SJSA1 (cell line): Measurements from ENCODE around the gene OR2L13. TPM values are rescaled to one million over a fixed set of nuclear protein-coding genes. Genes with fewer than 3 reads are reported as not detected.
"Not testable (repeated sequence)": the region's sequence is repeated elsewhere in the genome, so short reads cannot be mapped to it uniquely, and the experiment has no call there.

Experiments
- DNase-seq, 2 experiments: peaks; one replicate each; pipeline ENCODE4 v3.0.0-alpha.2; 2015 to 2020; ENCODE audit warnings: low spot score in 2 of 2, low read depth in 1 of 2
- H3K27ac ChIP-seq: fragments of 250-450 bp; sonication (Bioruptor Pico); 2 replicates; pipeline ENCODE4 v1.5.1; 2020; ENCODE audit warnings: mild to moderate bottlenecking, moderate library complexity
- H3K27me3 ChIP-seq: fragments of 250-450 bp; sonication (Bioruptor Pico); replicated peaks from 2 replicates; pipeline ENCODE4 v1.5.1; 2020; ENCODE audit warnings: mild to moderate bottlenecking, moderate library complexity
- H3K36me3 ChIP-seq: fragments of 250-450 bp; sonication (Bioruptor Pico); 2 replicates; pipeline ENCODE4 v1.5.1; 2020; ENCODE audit warnings: mild to moderate bottlenecking
- H3K4me1 ChIP-seq: fragments of 250-450 bp; sonication (Bioruptor Pico); replicated peaks from 2 replicates; pipeline ENCODE4 v1.6.1; 2021; ENCODE audit warnings: mild to moderate bottlenecking
- H3K4me3 ChIP-seq: fragments of 250-450 bp; sonication (Bioruptor Pico); 2 replicates; pipeline ENCODE4 v1.5.1; 2020; ENCODE audit warnings: mild to moderate bottlenecking
- H3K9me3 ChIP-seq: fragments of 250-450 bp; sonication (Bioruptor Pico); replicated peaks from 2 replicates; pipeline ENCODE4 v1.5.1; 2020; ENCODE audit warnings: mild to moderate bottlenecking
- total RNA-seq: library from RNA; depleted of rRNA; stranded (reverse); fragments of >200 nt; shearing (Covaris generic); gene quantifications from 2 replicates; pipeline ENCODE4 v1.2.3, GENCODE V29; 2014; rRNA removed

OR2L13 gene, protein sequence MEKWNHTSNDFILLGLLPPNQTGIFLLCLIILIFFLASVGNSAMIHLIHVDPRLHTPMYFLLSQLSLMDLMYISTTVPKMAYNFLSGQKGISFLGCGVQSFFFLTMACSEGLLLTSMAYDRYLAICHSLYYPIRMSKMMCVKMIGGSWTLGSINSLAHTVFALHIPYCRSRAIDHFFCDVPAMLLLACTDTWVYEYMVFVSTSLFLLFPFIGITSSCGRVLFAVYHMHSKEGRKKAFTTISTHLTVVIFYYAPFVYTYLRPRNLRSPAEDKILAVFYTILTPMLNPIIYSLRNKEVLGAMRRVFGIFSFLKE
- not detected in 2 replicates for total RNA-seq

DNA sequence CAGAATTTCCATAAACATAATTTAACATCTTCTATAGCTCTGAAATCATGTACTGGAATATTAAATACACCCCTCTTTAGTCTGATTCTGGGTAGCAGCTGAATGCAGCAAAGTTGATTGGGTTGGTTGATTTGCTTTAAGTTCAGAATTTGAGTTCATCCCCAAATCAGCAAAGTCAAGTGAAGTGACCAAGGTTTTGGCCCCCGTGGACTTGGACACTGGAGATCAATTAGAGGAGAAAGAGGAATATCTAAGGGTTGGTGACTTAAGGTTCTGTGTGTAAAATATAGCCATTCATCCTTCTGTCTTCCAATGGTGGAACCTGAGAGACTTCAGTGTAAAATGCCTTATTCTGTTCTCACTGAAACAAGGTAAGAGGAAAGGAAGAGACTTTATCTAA is at the start of gene OR2L13:
Gene OR2L13, plus strand, starts transcription at position 301 of the 400 bp plus-strand sequence. CDS start 4,192 bp downstream, outside the sequence.
- Histone ChIP-seq H3K27me3 (no peaks in the 10 kb centered on the region), H3K36me3 (no peaks in the 10 kb centered on the region), H3K4me3 (no peak within 1 kb of the TSS), H3K27ac (no peak within 1 kb of the TSS), H3K9me3 (no peaks in the 10 kb centered on the region), H3K4me1 (no peaks in the 10 kb centered on the region)
- DNase-seq, result no peak

DNA sequence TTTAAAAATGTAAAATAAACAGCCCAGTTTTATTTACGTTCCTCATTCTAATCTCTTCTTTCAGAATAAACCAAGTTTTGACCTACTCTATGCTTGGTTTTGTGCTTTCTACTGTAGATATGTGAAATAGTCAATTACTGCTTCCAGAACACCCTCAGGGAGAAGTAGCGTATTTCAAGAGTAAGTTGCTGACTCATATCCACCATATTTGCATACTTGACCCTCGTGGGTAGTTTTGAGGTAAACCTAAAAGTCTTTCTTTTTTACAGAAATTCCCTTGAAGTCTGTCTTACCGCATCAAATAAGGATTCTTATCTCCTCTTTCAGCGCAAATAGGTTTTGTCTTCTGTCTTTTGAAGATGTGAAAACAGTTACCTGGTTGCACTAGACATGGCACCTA is 49.8 kb upstream of the OR2L13 start:
- Histone ChIP-seq H3K4me3 (no peak overlapping the region), H3K36me3 (no peaks in the 10 kb centered on the region), H3K27me3 (no peaks in the 10 kb centered on the region), H3K9me3 (peaks cover 5% of the 10 kb centered on the region), H3K4me1 (no peaks in the 10 kb centered on the region), H3K27ac (no peak overlapping the region)
- DNase-seq, result no peak

DNA sequence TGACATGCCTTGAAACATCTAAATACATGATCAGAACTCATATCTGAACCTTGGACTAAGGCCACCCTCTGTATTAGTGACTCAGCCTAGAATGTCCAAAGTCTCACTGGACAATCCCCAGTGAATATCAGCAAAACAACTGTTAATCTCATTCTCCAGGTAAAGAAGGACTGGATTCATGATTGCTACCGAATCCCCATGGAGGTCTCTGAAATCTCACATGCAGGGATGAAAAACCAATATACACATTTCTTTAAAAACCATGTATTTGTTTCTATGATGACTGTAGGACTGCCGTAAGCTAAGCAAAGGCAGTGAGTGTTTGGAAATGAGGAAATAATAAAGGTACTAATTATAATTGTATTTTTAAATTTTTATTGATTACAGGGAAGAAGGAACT is 48.4 kb upstream of the OR2L13 start, which contains the start of gene OR2L3:
Gene OR2L3, plus strand, starts transcription at position 301 of the 400 bp plus-strand sequence. CDS start 13,846 bp downstream, outside the sequence.
- Histone ChIP-seq H3K4me3 (no peak within 1 kb of the TSS), H3K36me3 (no peaks in the 10 kb centered on the region), H3K4me1 (no peaks in the 10 kb centered on the region), H3K27me3 (no peaks in the 10 kb centered on the region), H3K27ac (no peak within 1 kb of the TSS), H3K9me3 (peaks cover 5% of the 10 kb centered on the region)
- no peak for DNase-seq

DNA sequence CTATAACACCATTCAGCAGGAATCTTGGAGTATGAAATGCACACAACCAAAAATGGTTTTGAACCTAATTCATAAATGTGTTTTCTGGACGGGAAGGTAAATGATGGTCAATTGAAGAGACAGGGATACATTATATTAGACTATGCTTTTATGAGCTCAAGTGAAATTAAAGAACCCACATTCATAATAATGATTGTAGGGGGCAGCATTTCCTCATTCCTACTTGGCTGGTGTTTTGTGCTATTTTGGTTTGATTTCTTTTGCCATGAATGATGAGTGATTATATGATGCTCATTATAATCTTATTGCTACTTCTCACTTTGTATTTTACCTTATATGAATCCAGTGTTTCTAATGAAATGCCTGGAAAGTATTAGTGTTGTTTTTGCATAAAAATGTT is 48.0 kb upstream of the OR2L13 start:
- Histone ChIP-seq H3K4me1 (no peaks in the 10 kb centered on the region), H3K27ac (no peak overlapping the region), H3K36me3 (no peaks in the 10 kb centered on the region), H3K9me3 (peaks cover 5% of the 10 kb centered on the region), H3K4me3 (no peak overlapping the region), H3K27me3 (no peaks in the 10 kb centered on the region)
- no peak for DNase-seq

DNA sequence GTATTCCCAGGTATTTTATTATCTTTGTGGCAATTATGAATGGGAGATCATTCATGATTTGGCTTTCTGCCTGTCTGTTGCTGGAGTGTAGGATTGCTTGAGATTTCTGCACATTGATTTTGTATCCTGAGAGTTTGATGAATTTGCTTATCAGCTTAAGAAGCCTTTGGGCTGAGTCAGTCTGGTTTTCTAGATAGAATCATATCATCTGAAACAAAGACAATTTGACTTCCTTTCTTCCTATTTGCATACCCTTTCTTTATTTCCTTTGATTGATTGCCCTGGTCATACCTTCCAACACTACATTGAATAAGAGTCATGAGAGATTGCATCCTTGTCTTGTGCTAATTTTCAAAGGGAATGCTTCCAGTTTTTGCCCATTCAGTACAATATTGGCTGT is 40.3 kb upstream of the OR2L13 start:
- Histone ChIP-seq H3K36me3 (no peaks in the 10 kb centered on the region), H3K27me3 (no peaks in the 10 kb centered on the region), H3K27ac (no peak overlapping the region), H3K4me1 (no peaks in the 10 kb centered on the region), H3K9me3 (no peaks in the 10 kb centered on the region; the same call in 1 of the 2 replicates), H3K4me3 (no peak overlapping the region)
- DNase-seq, result no peak

DNA sequence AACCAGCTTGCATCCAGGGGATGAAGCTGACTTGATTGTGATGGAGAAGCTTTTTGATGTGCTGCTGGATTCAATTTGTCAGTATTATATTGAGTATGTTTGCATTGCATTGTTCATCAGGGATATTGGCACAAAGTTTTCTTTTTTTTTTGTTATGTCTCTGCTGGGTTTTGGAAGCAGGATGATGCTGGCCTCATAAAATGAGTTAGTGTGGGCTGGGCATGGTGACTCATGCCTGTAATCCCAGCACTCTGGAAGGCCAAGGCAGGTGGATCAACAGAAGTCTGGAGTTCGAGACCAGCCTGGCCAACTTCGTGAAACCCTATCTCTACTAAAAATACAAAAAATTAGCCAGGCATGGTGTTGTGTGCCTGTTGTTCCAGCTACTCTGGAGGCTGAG is 39.7 kb upstream of the OR2L13 start:
- Histone ChIP-seq H3K27me3 (no peaks in the 10 kb centered on the region), H3K4me1 (no peaks in the 10 kb centered on the region), H3K4me3 (no peak overlapping the region), H3K27ac (no peak overlapping the region), H3K9me3 (no peaks in the 10 kb centered on the region; the same call in 1 of the 2 replicates), H3K36me3 (no peaks in the 10 kb centered on the region)
- no peak for DNase-seq

DNA sequence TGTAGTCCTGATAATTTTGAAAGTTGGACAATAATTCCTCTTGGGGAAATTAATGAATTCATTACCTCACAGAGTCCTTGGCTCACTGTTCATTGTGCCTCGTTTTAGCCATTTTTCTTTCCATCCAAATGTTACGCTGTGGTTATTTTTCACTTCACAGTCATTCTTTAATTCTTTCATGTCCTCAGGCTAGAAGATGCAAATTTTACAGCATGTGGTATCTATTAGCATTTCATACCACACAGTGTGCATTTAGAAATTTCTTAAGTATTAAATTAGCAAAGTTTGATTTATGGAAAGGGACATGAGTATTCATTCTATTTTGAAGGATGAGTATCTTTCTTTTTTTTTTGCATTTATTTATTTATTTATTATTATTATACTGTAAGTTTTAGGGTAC is 29.9 kb upstream of the OR2L13 start:
- no peak overlapping the region for H3K4me3 ChIP-seq
- H3K27ac ChIP-seq, result no peak overlapping the region
- DNase-seq, result no peak
- no peaks in the 10 kb centered on the region for H3K4me1 ChIP-seq
- H3K36me3 ChIP-seq, result no peaks in the 10 kb centered on the region
- H3K9me3 ChIP-seq, result 0 out of 2 replicates have a peak, but pooled peaks cover 4% of the 10 kb centered on the region
- H3K27me3 ChIP-seq, result no peaks in the 10 kb centered on the region

DNA sequence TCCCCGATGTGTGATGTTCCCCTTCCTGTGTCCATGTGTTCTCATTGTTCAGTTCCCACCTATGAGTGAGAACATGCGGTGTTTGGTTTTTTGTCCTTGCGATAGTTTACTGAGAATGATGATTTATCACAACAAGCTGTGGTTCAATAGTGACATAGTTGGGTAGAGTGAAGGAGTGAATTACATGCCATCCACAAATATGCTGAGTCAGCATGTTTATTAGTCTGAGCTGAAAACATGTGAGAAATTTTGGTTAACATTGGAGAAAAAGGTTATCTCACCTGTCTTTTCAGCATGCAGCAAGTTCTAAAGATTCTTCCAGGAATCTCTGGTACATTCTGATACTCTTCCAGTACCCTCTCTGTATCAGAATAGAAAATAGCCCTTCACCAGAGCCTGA is 29.4 kb upstream of the OR2L13 start:
- H3K27ac ChIP-seq, result no peak overlapping the region
- H3K4me3 ChIP-seq, result no peak overlapping the region

DNA sequence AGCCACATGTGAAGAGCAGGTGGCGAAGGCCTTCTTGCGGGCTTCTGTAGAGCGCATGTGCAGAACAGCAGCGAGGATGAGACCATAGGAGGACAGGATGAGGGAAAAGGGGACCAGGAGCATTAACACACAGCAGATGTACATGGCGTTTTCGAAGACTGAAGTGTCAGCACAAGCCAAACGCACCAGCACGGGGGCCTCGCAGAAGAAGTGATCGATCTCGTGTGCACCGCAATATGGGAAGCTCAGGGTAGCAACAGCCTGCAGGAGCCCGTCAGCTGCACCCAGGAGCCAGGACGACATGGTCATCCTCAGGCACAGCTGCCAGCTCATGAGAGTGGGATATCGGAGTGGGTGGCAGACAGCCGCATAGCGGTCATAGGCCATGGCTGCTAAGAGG is 11.1 kb upstream of the OR2L13 start:
- H3K4me1 ChIP-seq, DNase-seq, H3K27me3 ChIP-seq, H3K9me3 ChIP-seq, H3K4me3 ChIP-seq, H3K27ac ChIP-seq, H3K36me3 ChIP-seq: not testable (repeated sequence)

More for the DNA sequence above, 29.4 kb upstream of the OR2L13 start:
- Histone ChIP-seq H3K4me1 (no peaks in the 10 kb centered on the region), H3K36me3 (no peaks in the 10 kb centered on the region), H3K9me3 (0 out of 2 replicates have a peak, but pooled peaks cover 4% of the 10 kb centered on the region), H3K27me3 (no peaks in the 10 kb centered on the region)
- DNase-seq, result no peak

DNA sequence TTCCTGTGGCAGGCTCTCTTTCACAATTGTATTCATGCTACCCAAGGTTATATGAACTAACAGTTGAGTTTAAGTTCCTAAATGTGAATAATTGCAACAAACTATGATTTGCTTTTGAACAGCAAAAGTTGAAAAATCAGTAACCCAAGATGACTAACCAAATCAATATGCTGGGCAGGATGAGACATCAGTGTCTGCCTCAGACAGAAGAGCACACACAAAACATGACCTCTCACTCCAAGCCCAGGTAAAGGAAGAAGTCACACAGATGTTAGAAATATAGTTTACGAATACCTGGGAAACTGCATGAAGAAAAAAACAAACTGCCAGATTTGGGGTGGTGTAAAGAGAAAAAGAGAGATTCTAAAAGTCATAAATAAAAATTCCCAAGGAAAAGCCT is 3.5 kb downstream of the OR2L13 start:
- H3K4me3 ChIP-seq, result no peak overlapping the region
- H3K4me1 ChIP-seq, result no peaks in the 10 kb centered on the region
- H3K27ac ChIP-seq, result no peak overlapping the region
- no peak for DNase-seq
- no peaks in the 10 kb centered on the region for H3K27me3 ChIP-seq
- no peaks in the 10 kb centered on the region for H3K9me3 ChIP-seq
- H3K36me3 ChIP-seq, result no peaks in the 10 kb centered on the region

DNA sequence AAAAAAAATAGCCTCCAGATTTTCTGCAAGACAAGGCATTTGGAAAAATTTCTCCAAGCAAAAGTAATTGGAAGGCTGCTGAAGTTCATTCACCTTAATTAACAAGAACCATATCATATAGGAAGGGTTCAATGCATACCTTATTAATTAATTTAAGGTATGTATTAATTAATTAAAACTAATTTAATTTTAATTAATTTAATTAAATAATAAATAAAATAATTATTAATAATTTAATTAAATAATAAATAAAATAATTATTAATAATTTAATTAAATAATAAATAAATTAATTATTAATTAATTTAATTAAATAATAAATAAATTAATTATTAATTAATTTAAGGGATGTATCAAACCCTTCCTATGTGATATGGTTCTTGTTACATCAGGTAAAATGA is 7.9 kb downstream of the OR2L13 start:
- no peak overlapping the region for H3K27ac ChIP-seq
- no peak overlapping the region for H3K4me3 ChIP-seq
- no peaks in the 10 kb centered on the region for H3K4me1 ChIP-seq
- no peak for DNase-seq
- H3K27me3 ChIP-seq, result no peaks in the 10 kb centered on the region
- H3K36me3 ChIP-seq, result no peaks in the 10 kb centered on the region
- no peaks in the 10 kb centered on the region; the same call in 1 of the 2 replicates for H3K9me3 ChIP-seq

DNA sequence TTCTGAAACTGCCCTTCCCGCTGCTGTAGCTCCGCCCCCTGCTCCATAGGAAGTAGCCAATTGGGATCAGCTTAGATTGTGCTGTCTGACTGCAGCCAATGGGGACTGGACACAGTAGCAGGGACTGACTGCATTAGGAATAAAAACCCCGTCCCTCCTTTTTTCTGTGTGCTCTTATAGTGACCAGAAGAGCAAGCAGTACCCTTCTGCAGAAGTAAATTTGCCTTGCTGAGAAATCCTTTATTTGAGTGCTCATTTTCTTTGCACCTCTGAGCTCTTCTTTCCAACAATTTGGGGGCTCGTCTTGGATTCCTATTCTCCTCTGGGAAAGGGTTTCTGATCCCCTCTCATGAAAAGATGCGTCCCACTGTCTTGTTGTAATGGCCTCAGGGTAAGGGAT is 16.2 kb downstream of the OR2L13 start:
- DNase-seq, result no peak
- no peak overlapping the region for H3K27ac ChIP-seq
- peaks cover 12% of the 10 kb centered on the region for H3K9me3 ChIP-seq
- H3K27me3 ChIP-seq, result no peaks in the 10 kb centered on the region
- H3K4me1 ChIP-seq, result no peaks in the 10 kb centered on the region
- H3K4me3 ChIP-seq, result no peak overlapping the region
- no peaks in the 10 kb centered on the region for H3K36me3 ChIP-seq

DNA sequence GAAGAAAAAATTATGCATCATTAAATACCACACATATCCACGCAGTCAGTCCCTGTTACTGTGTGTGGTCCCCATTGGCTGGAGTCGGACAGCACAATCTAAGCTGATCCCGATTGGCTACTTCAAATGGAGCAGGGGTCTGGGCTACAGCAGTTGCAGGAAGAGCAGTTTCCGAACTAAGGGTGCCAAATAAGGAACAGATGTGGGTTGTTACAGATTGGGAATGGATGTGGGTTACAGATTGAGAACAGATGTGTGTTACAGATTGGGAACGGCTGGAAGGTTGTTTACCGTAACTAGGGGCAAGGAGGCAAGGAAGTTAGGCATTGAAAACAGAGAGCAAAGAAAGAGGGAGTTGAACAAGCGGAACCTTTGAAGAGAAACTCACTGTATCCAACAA is 19.9 kb downstream of the OR2L13 start:
- no peak overlapping the region for H3K27ac ChIP-seq
- H3K4me1 ChIP-seq, result no peaks in the 10 kb centered on the region
- no peaks in the 10 kb centered on the region for H3K36me3 ChIP-seq
- H3K4me3 ChIP-seq, result no peak overlapping the region
- DNase-seq, result no peak
- peaks cover 9% of the 10 kb centered on the region; the same call in 1 of the 2 replicates for H3K9me3 ChIP-seq
- no peaks in the 10 kb centered on the region for H3K27me3 ChIP-seq

DNA sequence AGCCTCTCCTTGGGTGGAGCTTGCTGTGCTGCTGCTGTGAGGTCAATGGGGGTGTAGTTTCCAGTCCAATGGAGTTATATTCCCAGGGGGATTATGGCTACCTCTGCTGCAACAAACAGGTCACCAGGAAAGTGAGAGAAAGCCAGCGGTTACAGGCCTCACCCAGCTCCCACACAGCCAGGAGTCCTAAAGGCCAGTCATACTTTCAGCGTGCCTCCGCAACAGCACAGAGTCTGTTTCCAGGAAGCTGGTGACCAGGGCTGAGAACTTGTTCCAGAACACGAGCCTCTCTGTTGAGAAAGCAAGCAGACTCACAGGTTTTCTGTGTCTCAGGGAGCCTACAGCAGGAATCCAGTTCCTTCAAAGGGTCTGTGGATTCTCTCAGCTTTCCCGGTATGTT is 32.7 kb downstream of the OR2L13 start:
- H3K27ac ChIP-seq, result no peak overlapping the region
- H3K36me3 ChIP-seq, result no peaks in the 10 kb centered on the region
- no peaks in the 10 kb centered on the region for H3K4me1 ChIP-seq
- H3K4me3 ChIP-seq, result no peak overlapping the region
- DNase-seq, result no peak
- H3K9me3 ChIP-seq, result peaks cover 3% of the 10 kb centered on the region; the same call in 1 of the 2 replicates
- H3K27me3 ChIP-seq, result no peaks in the 10 kb centered on the region
